HL-60 (cell line): Measurements from ENCODE around the gene DNAH6.

ENCODE experiments used
- DNase-seq, 2 experiments: peaks; one replicate each; pipeline ENCODE4 v3.0.0-alpha.2; 2010 to 2020; ENCODE audit warnings: low read depth in 1 of 2, low spot score in 1 of 2
- H3K27ac ChIP-seq: fragments of 250-450 bp; sonication (Bioruptor Pico); replicated peaks from 2 replicates; pipeline ENCODE4 v1.5.1; 2020; ENCODE audit warnings: mild to moderate bottlenecking, moderate library complexity
- H3K27me3 ChIP-seq: fragments of 250-450 bp; sonication (Bioruptor Pico); 2 replicates; pipeline ENCODE4 v1.5.1; 2021; ENCODE audit warnings: mild to moderate bottlenecking, moderate library complexity; ENCODE audit not compliant: insufficient read depth, poor library complexity, severe bottlenecking
- H3K4me3 ChIP-seq: replicated peaks from 2 replicates; pipeline ENCODE4 v1.5.1; 2011; ENCODE audit warnings: mild to moderate bottlenecking, control low read depth, low read length; ENCODE audit not compliant: insufficient read depth
- CTCF ChIP-seq: IDR thresholded peaks from one replicate; pipeline ENCODE4 v1.5.1; 2011; ENCODE audit warnings: low read length, control low read depth, inconsistent platforms; ENCODE audit not compliant: insufficient read depth
- GABPA ChIP-seq: IDR thresholded peaks from 2 replicates; pipeline ENCODE4 v1.6.1; 2012; ENCODE audit warnings: low read depth
- POLR2AphosphoS5 ChIP-seq: IDR thresholded peaks from 2 replicates; pipeline ENCODE4 v1.6.1; 2012; ENCODE audit warnings: low read depth
- REST ChIP-seq: IDR thresholded peaks from 2 replicates; pipeline ENCODE4 v1.6.1; 2012; ENCODE audit warnings: low read depth; ENCODE audit not compliant: insufficient replicate concordance
- SPI1 ChIP-seq: IDR thresholded peaks from 2 replicates; pipeline ENCODE4 v1.6.1; 2012; ENCODE audit warnings: low read depth, mild to moderate bottlenecking, borderline replicate concordance

Gene DNAH6

GRCh38 chr2:84478867-84479266 lies 37.4 kb upstream of the DNAH6 start:
- Histone ChIP-seq H3K4me3 (no peak overlapping the region), H3K27me3 (no peaks in the 10 kb centered on the region), H3K27ac (no peak overlapping the region)
- DNase-seq, result no peak
- TF ChIP-seq CTCF, result no peak
- TF ChIP-seq POLR2AphosphoS5, result no peak
- no peak for TF ChIP-seq REST
- TF ChIP-seq SPI1, result no peak
- TF ChIP-seq GABPA, result no peak

GRCh38 chr2:84481702-84482101 lies 34.6 kb upstream of the DNAH6 start:
- no peak for TF ChIP-seq REST
- no peak for TF ChIP-seq CTCF
- no peak for TF ChIP-seq SPI1
- TF ChIP-seq POLR2AphosphoS5, result no peak
- no peak for TF ChIP-seq GABPA
- no peak overlapping the region for H3K4me3 ChIP-seq
- DNase-seq, result no peak
- H3K27me3 ChIP-seq, result no peaks in the 10 kb centered on the region
- H3K27ac ChIP-seq, result no peak overlapping the region

- TF ChIP-seq CTCF (no peak), REST (no peak), GABPA (no peak), POLR2AphosphoS5 (no peak), SPI1 (no peak)
- Histone ChIP-seq H3K4me3 (no peak overlapping the region), H3K27ac (no peak overlapping the region), H3K27me3 (no peaks in the 10 kb centered on the region)
- DNase-seq, result no peak
Observed at GRCh38 chr2:84482603-84483002, 33.7 kb upstream of the DNAH6 start.
